IMR-90 (cell line): ENCODE data around the gene TSR1. TPM values are rescaled to one million over a fixed set of nuclear protein-coding genes. Genes with fewer than 3 reads are reported as not detected.
A peak's percentile ranks its signal among the peaks of the same experiment; 100 is the strongest.

Experiments
- microRNA-seq, 2 experiments: library from miRNA; stranded (forward) in 1 of 2; unstranded in 1 of 2; fragments of 10-50 nt in 1 of 2; fragments of <30 nt in 1 of 2; gene quantifications in 1 of 2; microRNA quantifications in 1 of 2; one replicate each; pipeline versions ENCODE3 to v1.1.0; 2013 to 2020; ENCODE audit not compliant: insufficient read depth in 1 of 2, insufficient read length in 1 of 2, unreplicated experiment in 1 of 2
- polyA plus RNA-seq, 3 experiments: library from polyadenylated mRNA; depleted of rRNA; stranded (reverse); fragments of >200 nt; gene quantifications; 2 replicates each; pipeline ENCODE4 v1.2.3, GENCODE V29; 2012; ENCODE audit warnings: low replicate concordance in 1 of 3
- small RNA-seq, 5 experiments: library from RNA; depleted of rRNA; stranded (forward); fragments of <200 nt; gene quantifications; one replicate each; pipeline ENCODE3, GENCODE V24; 2012
- total RNA-seq: library from RNA; depleted of rRNA; stranded (reverse); fragments of >200 nt; gene quantifications from 2 replicates; pipeline ENCODE4 v1.2.3, GENCODE V29; 2012; rRNA removed

TSR1 gene
- total and polyA plus RNA-seq, 2 of the 4 experiments (the other 2 are of a cell fraction) = 22.6 to 72.6 TPM

Small RNAs within 50 kb of the gene (microRNA-seq; reads per million reads assigned to microRNA genes)
- gene AC006435.3 (ENCODE audit: insufficient read depth, insufficient read length) (not detected), gene SNORD91A (ENCODE audit: insufficient read depth, insufficient read length) (117 reads per million, percentile 82 among the genes with 10 or more reads in this experiment), gene SNORD91B (ENCODE audit: insufficient read depth, insufficient read length) (44.4 reads per million, percentile 72 among the genes with 10 or more reads in this experiment)

Small RNAs within 50 kb of the gene (small RNA-seq; reads per million reads assigned to genes)
- gene AC006435.3 (0 reads per million in 5 experiments), gene SNORD91A (22.3 to 206 (median 79.5) reads per million in 5 experiments), gene SNORD91B (0.34 to 41.6 (median 3.7) reads per million in 5 experiments)

Other genes starting within 250 kb of the TSR1 start
- 16.3 and 18.9 TPM in 2 replicates for gene SMG6, start 32.7 kb downstream of the TSR1 start, total RNA-seq
- 23.5 and 30.3 TPM in 2 replicates for gene SMG6, start 32.7 kb downstream of the TSR1 start, polyA plus RNA-seq (2012; rRNA removed)
- gene SRR, start 32.5 kb downstream of the TSR1 start, total RNA-seq = 38.0 and 52.7 TPM in 2 replicates
- 13.1 and 14.5 TPM in 2 replicates for gene SRR, start 32.5 kb downstream of the TSR1 start, polyA plus RNA-seq (2012; rRNA removed)
- gene SGSM2, start 1.0 kb upstream of the TSR1 start, total RNA-seq = 12.2 and 13.6 TPM in 2 replicates
- 79.6 and 81.2 TPM in 2 replicates for gene SGSM2, start 1.0 kb upstream of the TSR1 start, polyA plus RNA-seq (2012; rRNA removed)
- gene MNT, start 64.6 kb upstream of the TSR1 start, total RNA-seq = 1.4 and 1.9 TPM in 2 replicates
- gene MNT, start 64.6 kb upstream of the TSR1 start, polyA plus RNA-seq (2012; rRNA removed) = 8.3 and 9.4 TPM in 2 replicates
- 15.4 and 15.8 TPM in 2 replicates for gene METTL16, start 175.4 kb upstream of the TSR1 start, total RNA-seq
- gene METTL16, start 175.4 kb upstream of the TSR1 start, polyA plus RNA-seq (2012; rRNA removed) = 9.4 and 11.8 TPM in 2 replicates